Suprapubic skin (tissue), 4 donors: ENCODE results near the gene IBA57. TPM values are rescaled to one million over a fixed set of nuclear protein-coding genes. Genes with fewer than 3 reads are reported as not detected.

Experiments
- DNase-seq, 2 donors: peaks; one replicate each; pipeline ENCODE4 v3.0.0-alpha.2; 2019; ENCODE audit warnings: low spot score in 2 of 2
- H3K27ac ChIP-seq: fragments of 200-600 bp; sonication (generic); one replicate; pipeline ENCODE4 v1.5.1; 2019
- H3K27me3 ChIP-seq: fragments of 200-600 bp; sonication (generic); one replicate; pipeline ENCODE4 v1.5.1; 2019
- H3K36me3 ChIP-seq: fragments of 200-600 bp; sonication (generic); one replicate; pipeline ENCODE4 v1.5.1; 2019
- H3K4me1 ChIP-seq: fragments of 200-600 bp; sonication (generic); one replicate; pipeline ENCODE4 v1.5.1; 2019
- H3K4me3 ChIP-seq: fragments of 200-600 bp; sonication (generic); one replicate; pipeline ENCODE4 v1.5.1; 2019; ENCODE audit warnings: mild to moderate bottlenecking
- H3K9me3 ChIP-seq: fragments of 200-600 bp; sonication (generic); one replicate; pipeline ENCODE4 v1.5.1; 2019
- EP300 ChIP-seq: sonication (generic); formaldehyde crosslinking; IDR thresholded peaks from one replicate; pipeline ENCODE4 v1.6.1; 2017; ENCODE audit warnings: antibody characterized with exemption
- POLR2A ChIP-seq, 2 donors: fragments of 450-650 bp; IDR thresholded peaks; one replicate each; pipeline ENCODE4 v1.6.1; 2017; ENCODE audit warnings: antibody characterized with exemption in 2 of 2, mild to moderate bottlenecking in 2 of 2, moderate library complexity in 2 of 2
- POLR2AphosphoS5 ChIP-seq, 3 donors: sonication (generic); formaldehyde crosslinking; IDR thresholded peaks; one replicate each; pipeline ENCODE4 v1.6.1; 2017; ENCODE audit warnings: antibody characterized with exemption in 3 of 3
- WGBS: methylation state at CpG from one replicate; pipeline ENCODE4 v1.1.5; 2018; 5-methylcytosine and 5-hydroxymethylcytosine counted together
- total RNA-seq, 4 donors: library from RNA; depleted of rRNA; stranded (reverse); fragments of >200 nt; gene quantifications; one replicate each; pipeline ENCODE4 v1.1.0, GENCODE V29; 2016
- TF ChIP-seq, protein P1 (sequence below), 2 donors: fragments of 200-600 bp in 1 of 2; fragments of 450-650 bp in 1 of 2; sonication (generic) in 1 of 2; IDR thresholded peaks; one replicate each; pipeline ENCODE4 v1.5.1; 2016 to 2019; ENCODE audit warnings: antibody characterized with exemption in 2 of 2, mild to moderate bottlenecking in 1 of 2, moderate library complexity in 1 of 2

The IBA57 gene
- total RNA-seq, 4 donors from 2014 or later: 9.2 to 22.4 (median 12.4) TPM

DNA sequence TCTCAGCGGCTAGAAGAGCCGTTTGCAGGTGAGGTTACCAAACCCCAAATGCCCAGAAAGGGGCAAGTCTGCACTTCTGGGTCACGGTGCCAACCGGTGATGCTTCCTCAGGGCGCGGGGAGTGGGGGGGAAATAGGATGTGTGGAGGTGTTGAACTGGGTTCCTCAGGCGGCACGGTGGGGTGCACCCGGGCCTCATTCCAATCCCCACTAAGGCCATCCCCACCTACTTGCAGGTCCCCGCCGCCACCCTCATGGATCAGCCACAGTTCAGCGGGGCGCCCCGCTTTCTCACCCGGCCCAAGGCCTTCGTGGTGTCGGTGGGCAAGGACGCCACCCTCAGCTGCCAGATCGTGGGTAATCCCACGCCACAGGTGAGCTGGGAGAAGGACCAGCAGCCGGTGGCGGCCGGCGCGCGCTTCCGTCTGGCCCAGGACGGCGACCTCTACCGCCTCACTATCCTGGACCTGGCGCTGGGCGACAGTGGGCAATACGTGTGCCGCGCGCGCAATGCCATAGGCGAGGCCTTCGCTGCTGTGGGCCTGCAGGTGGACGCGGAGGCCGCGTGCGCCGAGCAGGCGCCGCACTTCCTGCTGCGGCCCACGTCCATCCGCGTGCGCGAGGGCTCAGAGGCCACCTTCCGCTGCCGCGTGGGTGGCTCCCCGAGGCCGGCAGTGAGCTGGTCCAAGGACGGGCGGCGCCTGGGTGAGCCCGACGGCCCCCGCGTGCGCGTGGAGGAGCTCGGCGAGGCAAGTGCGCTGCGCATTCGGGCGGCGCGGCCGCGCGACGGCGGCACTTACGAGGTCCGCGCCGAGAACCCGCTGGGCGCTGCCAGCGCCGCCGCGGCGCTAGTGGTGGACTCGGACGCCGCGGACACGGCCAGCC, 46.2 kb downstream of the IBA57 start:
- DNase-seq: peak in 1 of 2 donors; percentile 78
- Histone ChIP-seq H3K4me3 (no peak overlapping the region), H3K36me3 (no peaks in the 10 kb centered on the region), H3K4me1 (peaks cover 19% of the 10 kb centered on the region), H3K9me3 (no peaks in the 10 kb centered on the region), H3K27ac (no peak overlapping the region), H3K27me3 (peaks cover 18% of the 10 kb centered on the region)
- WGBS: 89% methylated on average over 53 of the region's 96 CpGs
- TF ChIP-seq, protein P1, sequence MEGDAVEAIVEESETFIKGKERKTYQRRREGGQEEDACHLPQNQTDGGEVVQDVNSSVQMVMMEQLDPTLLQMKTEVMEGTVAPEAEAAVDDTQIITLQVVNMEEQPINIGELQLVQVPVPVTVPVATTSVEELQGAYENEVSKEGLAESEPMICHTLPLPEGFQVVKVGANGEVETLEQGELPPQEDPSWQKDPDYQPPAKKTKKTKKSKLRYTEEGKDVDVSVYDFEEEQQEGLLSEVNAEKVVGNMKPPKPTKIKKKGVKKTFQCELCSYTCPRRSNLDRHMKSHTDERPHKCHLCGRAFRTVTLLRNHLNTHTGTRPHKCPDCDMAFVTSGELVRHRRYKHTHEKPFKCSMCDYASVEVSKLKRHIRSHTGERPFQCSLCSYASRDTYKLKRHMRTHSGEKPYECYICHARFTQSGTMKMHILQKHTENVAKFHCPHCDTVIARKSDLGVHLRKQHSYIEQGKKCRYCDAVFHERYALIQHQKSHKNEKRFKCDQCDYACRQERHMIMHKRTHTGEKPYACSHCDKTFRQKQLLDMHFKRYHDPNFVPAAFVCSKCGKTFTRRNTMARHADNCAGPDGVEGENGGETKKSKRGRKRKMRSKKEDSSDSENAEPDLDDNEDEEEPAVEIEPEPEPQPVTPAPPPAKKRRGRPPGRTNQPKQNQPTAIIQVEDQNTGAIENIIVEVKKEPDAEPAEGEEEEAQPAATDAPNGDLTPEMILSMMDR (IDR thresholded peaks at IDR 0.05): no peak

DNA sequence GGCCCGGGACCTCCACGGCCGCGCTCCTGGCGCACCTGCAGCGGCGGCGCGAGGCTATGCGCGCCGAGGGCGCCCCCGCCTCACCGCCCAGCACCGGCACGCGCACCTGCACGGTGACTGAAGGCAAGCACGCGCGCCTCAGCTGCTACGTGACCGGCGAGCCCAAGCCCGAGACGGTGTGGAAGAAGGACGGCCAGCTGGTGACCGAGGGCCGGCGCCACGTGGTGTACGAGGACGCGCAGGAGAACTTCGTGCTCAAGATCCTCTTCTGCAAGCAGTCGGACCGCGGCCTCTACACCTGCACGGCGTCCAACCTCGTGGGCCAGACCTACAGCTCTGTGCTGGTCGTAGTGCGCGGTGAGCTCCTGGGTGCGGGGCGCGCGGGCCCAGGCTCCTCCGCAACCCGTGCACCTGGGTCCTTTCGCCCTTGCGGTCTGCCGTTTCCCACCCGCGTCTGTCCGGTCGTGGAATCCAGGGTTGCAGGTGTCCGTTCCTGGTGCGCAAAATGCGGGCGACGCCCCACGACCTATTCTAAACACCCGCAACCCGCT, 46.9 kb downstream of the IBA57 start:
- DNase-seq: peak in 1 of 2 donors; percentile 77
- Histone ChIP-seq H3K27ac (no peak overlapping the region), H3K4me1 (peaks cover 19% of the 10 kb centered on the region), H3K27me3 (peaks cover 18% of the 10 kb centered on the region), H3K9me3 (no peaks in the 10 kb centered on the region), H3K36me3 (no peaks in the 10 kb centered on the region), H3K4me3 (peak overlapping the region; percentile 55)
- TF ChIP-seq, protein P1 (IDR thresholded peaks at IDR 0.05): no peak
- TF ChIP-seq POLR2A (IDR thresholded peaks at IDR 0.05) (no peak), EP300 (no peak), POLR2AphosphoS5 (IDR thresholded peaks at IDR 0.05) (no peak)
- 26% methylated on average over 3 of the region's 66 CpGs for WGBS

DNA sequence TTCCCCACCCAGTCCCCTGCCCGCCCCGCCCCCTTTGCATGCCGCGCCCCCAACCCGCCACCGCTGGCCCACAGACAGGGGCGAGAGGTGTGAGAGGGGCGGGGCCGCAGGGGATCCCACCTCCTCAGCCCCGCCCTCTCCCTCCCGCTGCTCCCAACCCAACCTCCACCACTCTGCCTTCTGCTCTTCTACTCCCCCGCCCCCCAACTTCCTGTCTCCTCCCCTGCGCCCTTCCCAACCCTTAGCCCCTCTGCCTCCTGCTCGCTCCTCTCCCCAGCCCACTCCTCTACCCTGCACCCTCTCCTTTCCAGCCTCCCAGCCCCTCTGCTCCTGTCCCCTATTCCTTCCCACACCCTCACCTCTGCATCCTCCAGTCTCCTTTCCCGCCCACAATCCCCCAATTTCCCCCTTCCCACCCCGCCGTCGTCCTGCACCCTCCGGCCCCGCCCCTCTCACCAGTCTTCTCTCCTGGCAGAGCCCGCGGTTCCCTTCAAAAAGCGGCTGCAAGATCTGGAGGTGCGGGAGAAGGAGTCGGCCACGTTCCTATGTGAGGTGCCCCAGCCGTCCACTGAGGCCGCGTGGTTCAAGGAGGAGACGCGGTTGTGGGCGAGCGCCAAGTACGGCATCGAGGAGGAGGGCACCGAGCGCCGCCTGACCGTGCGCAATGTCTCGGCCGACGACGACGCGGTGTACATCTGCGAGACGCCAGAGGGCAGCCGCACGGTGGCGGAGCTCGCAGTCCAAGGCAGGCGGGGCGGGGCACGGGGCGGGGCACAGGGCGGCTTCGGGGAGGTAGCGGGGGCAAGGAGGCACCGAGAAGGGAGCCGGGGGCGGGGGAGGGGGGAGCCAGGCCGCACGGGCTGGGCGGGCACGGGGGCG, 47.6 kb downstream of the IBA57 start:
- H3K27me3 ChIP-seq: peaks cover 14% of the 10 kb centered on the region
- H3K4me1 ChIP-seq: peaks cover 19% of the 10 kb centered on the region
- H3K9me3 ChIP-seq: no peaks in the 10 kb centered on the region
- peak overlapping the region; percentile 55 for H3K4me3 ChIP-seq
- no peak overlapping the region for H3K27ac ChIP-seq
- whole genome bisulfite sequencing: 0% methylated on average over 35 of the region's 67 CpGs
- TF ChIP-seq, protein P1 (IDR thresholded peaks at IDR 0.05): peak in 1 of 2 donors; percentile 66
- TF ChIP-seq POLR2A (IDR thresholded peaks at IDR 0.05): no peak
- no peaks in the 10 kb centered on the region for H3K36me3 ChIP-seq
- peak; percentile 88 to 91 for DNase-seq

DNA sequence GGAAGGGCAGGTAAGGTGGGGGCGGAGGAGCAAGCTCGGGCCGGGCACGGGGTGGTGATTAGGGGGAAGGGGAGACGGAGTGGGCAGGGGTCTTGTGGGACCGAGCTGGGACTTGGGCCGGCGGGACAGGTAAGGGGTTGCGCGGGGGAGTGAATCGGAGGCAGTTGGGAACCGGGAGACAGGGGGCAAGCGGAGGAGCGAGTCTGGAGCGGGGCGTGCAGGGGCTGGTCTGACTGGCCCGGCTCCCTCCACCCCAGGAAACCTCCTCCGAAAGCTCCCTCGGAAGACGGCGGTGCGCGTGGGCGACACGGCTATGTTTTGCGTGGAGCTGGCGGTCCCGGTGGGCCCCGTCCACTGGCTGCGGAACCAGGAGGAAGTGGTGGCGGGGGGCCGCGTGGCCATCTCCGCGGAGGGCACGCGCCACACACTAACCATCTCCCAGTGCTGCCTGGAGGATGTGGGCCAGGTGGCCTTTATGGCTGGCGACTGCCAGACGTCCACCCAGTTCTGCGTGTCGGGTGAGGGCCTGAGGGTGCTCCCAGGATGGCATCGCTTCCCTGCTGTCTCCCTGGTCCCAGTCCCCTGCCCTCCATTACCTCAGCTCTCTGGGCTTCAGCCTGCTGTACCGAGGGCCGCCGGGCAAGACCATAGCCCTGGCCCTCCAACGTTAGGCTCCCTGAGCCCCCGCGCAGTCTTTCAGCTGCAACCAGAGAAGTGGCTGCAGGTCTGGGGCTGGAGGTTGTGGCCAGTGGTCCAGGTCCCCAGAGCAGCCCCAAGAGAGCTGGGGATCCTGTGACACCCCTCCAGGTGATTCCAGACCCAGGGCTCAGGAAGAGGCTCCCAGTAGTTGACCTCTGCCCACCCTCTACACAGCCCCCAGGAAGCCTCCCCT, 48.6 kb downstream of the IBA57 start:
- H3K36me3 ChIP-seq: peaks cover 5% of the 10 kb centered on the region
- 11% methylated on average over 37 of the region's 48 CpGs for WGBS
- H3K9me3 ChIP-seq: no peaks in the 10 kb centered on the region
- peaks cover 19% of the 10 kb centered on the region for H3K4me1 ChIP-seq
- DNase-seq: no peak
- TF ChIP-seq POLR2A (IDR thresholded peaks at IDR 0.05): no peak
- TF ChIP-seq EP300: no peak
- TF ChIP-seq POLR2AphosphoS5 (IDR thresholded peaks at IDR 0.05): no peak
- TF ChIP-seq, protein P1 (IDR thresholded peaks at IDR 0.05): no peak
- H3K27ac ChIP-seq: no peak overlapping the region
- H3K27me3 ChIP-seq: peaks cover 10% of the 10 kb centered on the region
- H3K4me3 ChIP-seq: peak overlapping the region; percentile 55
